Sigmoid colon (tissue), 4 donors: ENCODE results near the gene COBL.

ENCODE experiments used
- CTCF ChIP-seq, 4 experiments: fragments of 450-650 bp in 3 of 4; fragments of 200-600 bp in 1 of 4; IDR thresholded peaks; one replicate each; pipeline ENCODE4 v1.5.1; 2016 to 2019; ENCODE audit warnings: antibody characterized with exemption in 4 of 4, mild to moderate bottlenecking in 3 of 4, moderate library complexity in 2 of 4
- EP300 ChIP-seq, 4 donors: sonication (generic); formaldehyde crosslinking; IDR thresholded peaks; one replicate each; pipeline ENCODE4 v1.6.1; 2017; ENCODE audit warnings: antibody characterized with exemption in 4 of 4
- POLR2A ChIP-seq, 2 donors: fragments of 450-650 bp; IDR thresholded peaks; one replicate each; pipeline ENCODE4 v1.6.1; 2016; ENCODE audit warnings: antibody characterized with exemption in 2 of 2, mild to moderate bottlenecking in 2 of 2, moderate library complexity in 2 of 2
- POLR2AphosphoS5 ChIP-seq, 4 donors: sonication (generic); formaldehyde crosslinking; IDR thresholded peaks; one replicate each; pipeline ENCODE4 v1.6.1; 2017; ENCODE audit warnings: antibody characterized with exemption in 4 of 4

GRCh38 chr7:51066405-51066882, 250.2 kb downstream of the COBL start:
- TF ChIP-seq POLR2A (IDR thresholded peaks at IDR 0.05) (no peak), CTCF (IDR thresholded peaks at IDR 0.05) (no peak), POLR2AphosphoS5 (IDR thresholded peaks at IDR 0.05) (no peak), EP300 (IDR thresholded peaks at IDR 0.05) (no peak)
